ENCODE data around the gene SUSD6.
A peak's percentile ranks its signal among the peaks of the same experiment; 100 is the strongest.

The SUSD6 gene

GRCh38 chr14:69650948-69651369 lies 39.6 kb downstream of the SUSD6 start:
- H2BK12ac ChIP-seq (ENCODE audit: low read length in 2 of 2) = peak overlapping the region; percentile 89 to 90
- H3K14ac ChIP-seq (ENCODE audit: low read length in 2 of 2) = peak overlapping the region in 1 of 2 experiments; percentile 24
- H2BK15ac ChIP-seq (ENCODE audit: low read depth, poor library complexity, severe bottlenecking) = no peak overlapping the region
- H3K23ac ChIP-seq (ENCODE audit: low read length in 2 of 2) = peak overlapping the region in 1 of 2 experiments; percentile 83
- H3K9ac ChIP-seq (ENCODE audit: low read length) = no peak overlapping the region
- 96% methylated on average over 3 of the region's 3 CpGs for WGBS
- H3K4ac ChIP-seq (ENCODE audit: low read depth in 1 of 2, low read length in 2 of 2) = peak overlapping the region; percentile 70 to 77
- H3K9me3 ChIP-seq (ENCODE audit: control insufficient read depth, low read length) = no peaks in the 10 kb centered on the region
- no peak overlapping the region for H3K4me2 ChIP-seq (ENCODE audit: low read length, poor library complexity, severe bottlenecking)
- peak overlapping the region; percentile 75 to 78 for H3K18ac ChIP-seq (ENCODE audit: low read depth in 1 of 2, low read length in 2 of 2)
- H4K8ac ChIP-seq (ENCODE audit: low read length) = peak overlapping the region; percentile 71
- peak overlapping the region; percentile 30 for H2AK5ac ChIP-seq (ENCODE audit: low read length, severe bottlenecking)
- no peaks in the 10 kb centered on the region for H3K27me3 ChIP-seq (ENCODE audit: control insufficient read depth in 1 of 2, insufficient read depth in 1 of 2, low read length in 2 of 2)
- no peak overlapping the region for H3K4me3 ChIP-seq (ENCODE audit: insufficient read depth in 1 of 2, low read depth in 1 of 2, low read length in 2 of 2)
- H3K4me1 ChIP-seq (ENCODE audit: control insufficient read depth, insufficient read depth, low read depth, low read length) = peaks cover 12% of the 10 kb centered on the region
- peaks cover 49% of the 10 kb centered on the region for H3K79me1 ChIP-seq (replicated peaks; ENCODE audit: low read length, poor library complexity, severe bottlenecking)
- H3K27ac ChIP-seq (ENCODE audit: low read length, poor library complexity, severe bottlenecking) = no peak overlapping the region
- H2BK5ac ChIP-seq (ENCODE audit: low read depth, low read length, poor library complexity, severe bottlenecking) = no peak overlapping the region
- DNase-seq = no peak
- no peaks in the 10 kb centered on the region for H3K36me3 ChIP-seq (ENCODE audit: control insufficient read depth in 1 of 2, insufficient read depth in 2 of 2, low read depth in 1 of 2, low read length in 2 of 2)
- H2BK120ac ChIP-seq (ENCODE audit: low read depth, low read length) = no peak overlapping the region
- peak overlapping the region; percentile 54 for H4K91ac ChIP-seq (ENCODE audit: low read length)
- no peak overlapping the region for H2AFZ ChIP-seq (ENCODE audit: low read depth, low read length)

- Histone ChIP-seq H3K4me2 (ENCODE audit: low read length, poor library complexity, severe bottlenecking) (no peak overlapping the region), H3K4ac (ENCODE audit: low read depth in 1 of 2, low read length in 2 of 2) (no peak overlapping the region), H3K4me3 (ENCODE audit: insufficient read depth in 1 of 2, low read depth in 1 of 2, low read length in 2 of 2) (no peak overlapping the region), H2BK5ac (ENCODE audit: low read depth, low read length, poor library complexity, severe bottlenecking) (no peak overlapping the region), H3K36me3 (ENCODE audit: control insufficient read depth in 1 of 2, insufficient read depth in 2 of 2, low read depth in 1 of 2, low read length in 2 of 2) (no peaks in the 10 kb centered on the region), H3K79me1 (replicated peaks; ENCODE audit: low read length, poor library complexity, severe bottlenecking) (peaks cover 46% of the 10 kb centered on the region), H3K23ac (ENCODE audit: low read length in 2 of 2) (no peak overlapping the region), H2AK5ac (ENCODE audit: low read length, severe bottlenecking) (no peak overlapping the region), H2BK12ac (ENCODE audit: low read length in 2 of 2) (no peak overlapping the region), H2BK15ac (ENCODE audit: low read depth, poor library complexity, severe bottlenecking) (no peak overlapping the region), H2AFZ (ENCODE audit: low read depth, low read length) (no peak overlapping the region), H3K18ac (ENCODE audit: low read depth in 1 of 2, low read length in 2 of 2) (no peak overlapping the region), H3K27me3 (ENCODE audit: control insufficient read depth in 1 of 2, insufficient read depth in 1 of 2, low read length in 2 of 2) (no peaks in the 10 kb centered on the region), H3K9me3 (ENCODE audit: control insufficient read depth, low read length) (no peaks in the 10 kb centered on the region), H3K9ac (ENCODE audit: low read length) (no peak overlapping the region), H3K4me1 (ENCODE audit: control insufficient read depth, insufficient read depth, low read depth, low read length) (peaks cover 12% of the 10 kb centered on the region), H4K91ac (ENCODE audit: low read length) (no peak overlapping the region), H4K8ac (ENCODE audit: low read length) (no peak overlapping the region), H2BK120ac (ENCODE audit: low read depth, low read length) (no peak overlapping the region), H3K14ac (ENCODE audit: low read length in 2 of 2) (no peak overlapping the region), H3K27ac (ENCODE audit: low read length, poor library complexity, severe bottlenecking) (no peak overlapping the region)
- no peak for DNase-seq
- WGBS = no CpG with 5 or more reads among the region's 1 CpG
Measured at GRCh38 chr14:69651664-69652063, 40.3 kb downstream of the SUSD6 start.

- Histone ChIP-seq H3K23ac (ENCODE audit: low read length in 2 of 2) (no peak overlapping the region), H4K91ac (ENCODE audit: low read length) (no peak overlapping the region), H4K8ac (ENCODE audit: low read length) (no peak overlapping the region), H3K18ac (ENCODE audit: low read depth in 1 of 2, low read length in 2 of 2) (peak overlapping the region in 1 of 2 experiments; percentile 37), H3K9ac (ENCODE audit: low read length) (no peak overlapping the region), H3K4me2 (ENCODE audit: low read length, poor library complexity, severe bottlenecking) (no peak overlapping the region), H3K4ac (ENCODE audit: low read depth in 1 of 2, low read length in 2 of 2) (peak overlapping the region in 1 of 2 experiments; percentile 57), H2BK15ac (ENCODE audit: low read depth, poor library complexity, severe bottlenecking) (no peak overlapping the region), H2BK120ac (ENCODE audit: low read depth, low read length) (no peak overlapping the region), H3K4me3 (ENCODE audit: insufficient read depth in 1 of 2, low read depth in 1 of 2, low read length in 2 of 2) (no peak overlapping the region), H3K14ac (ENCODE audit: low read length in 2 of 2) (peak overlapping the region in 1 of 2 experiments; percentile 35), H2BK5ac (ENCODE audit: low read depth, low read length, poor library complexity, severe bottlenecking) (no peak overlapping the region), H2AK5ac (ENCODE audit: low read length, severe bottlenecking) (no peak overlapping the region), H2BK12ac (ENCODE audit: low read length in 2 of 2) (peak overlapping the region in 1 of 2 experiments; percentile 21), H3K36me3 (ENCODE audit: control insufficient read depth in 1 of 2, insufficient read depth in 2 of 2, low read depth in 1 of 2, low read length in 2 of 2) (no peaks in the 10 kb centered on the region), H3K27me3 (ENCODE audit: control insufficient read depth in 1 of 2, insufficient read depth in 1 of 2, low read length in 2 of 2) (no peaks in the 10 kb centered on the region), H2AFZ (ENCODE audit: low read depth, low read length) (no peak overlapping the region), H3K9me3 (ENCODE audit: control insufficient read depth, low read length) (no peaks in the 10 kb centered on the region), H3K4me1 (ENCODE audit: control insufficient read depth, insufficient read depth, low read depth, low read length) (peaks cover 14% of the 10 kb centered on the region), H3K27ac (ENCODE audit: low read length, poor library complexity, severe bottlenecking) (no peak overlapping the region), H3K79me1 (replicated peaks; ENCODE audit: low read length, poor library complexity, severe bottlenecking) (peaks cover 42% of the 10 kb centered on the region)
- DNase-seq = no peak
- 83% methylated on average over 10 of the region's 10 CpGs for WGBS
Measured at GRCh38 chr14:69652942-69653684, 41.7 kb downstream of the SUSD6 start.

- H3K27me3 ChIP-seq (ENCODE audit: control insufficient read depth in 1 of 2, insufficient read depth in 1 of 2, low read length in 2 of 2) = no peaks in the 10 kb centered on the region
Measured at GRCh38 chr14:69654116-69654515, 42.7 kb downstream of the SUSD6 start.

More at GRCh38 chr14:69654116-69654515, 42.7 kb downstream of the SUSD6 start:
- no peak overlapping the region for H4K8ac ChIP-seq (ENCODE audit: low read length)
- 78% methylated on average over 3 of the region's 3 CpGs for WGBS
- peak overlapping the region in 1 of 2 experiments; percentile 11 for H3K4ac ChIP-seq (ENCODE audit: low read depth in 1 of 2, low read length in 2 of 2)
- no peaks in the 10 kb centered on the region for H3K36me3 ChIP-seq (ENCODE audit: control insufficient read depth in 1 of 2, insufficient read depth in 2 of 2, low read depth in 1 of 2, low read length in 2 of 2)
- H3K9me3 ChIP-seq (ENCODE audit: control insufficient read depth, low read length) = no peaks in the 10 kb centered on the region
- no peak overlapping the region for H2BK5ac ChIP-seq (ENCODE audit: low read depth, low read length, poor library complexity, severe bottlenecking)
- DNase-seq = no peak
- H3K79me1 ChIP-seq (replicated peaks; ENCODE audit: low read length, poor library complexity, severe bottlenecking) = peaks cover 47% of the 10 kb centered on the region
- H3K18ac ChIP-seq (ENCODE audit: low read depth in 1 of 2, low read length in 2 of 2) = no peak overlapping the region
- H2BK15ac ChIP-seq (ENCODE audit: low read depth, poor library complexity, severe bottlenecking) = no peak overlapping the region
- no peak overlapping the region for H2BK120ac ChIP-seq (ENCODE audit: low read depth, low read length)
- no peak overlapping the region for H3K14ac ChIP-seq (ENCODE audit: low read length in 2 of 2)
- H3K9ac ChIP-seq (ENCODE audit: low read length) = no peak overlapping the region
- H3K4me2 ChIP-seq (ENCODE audit: low read length, poor library complexity, severe bottlenecking) = no peak overlapping the region
- no peak overlapping the region for H2AK5ac ChIP-seq (ENCODE audit: low read length, severe bottlenecking)
- H4K91ac ChIP-seq (ENCODE audit: low read length) = no peak overlapping the region
- no peak overlapping the region for H2BK12ac ChIP-seq (ENCODE audit: low read length in 2 of 2)
- H3K23ac ChIP-seq (ENCODE audit: low read length in 2 of 2) = no peak overlapping the region
- H2AFZ ChIP-seq (ENCODE audit: low read depth, low read length) = no peak overlapping the region
- peaks cover 20% of the 10 kb centered on the region for H3K4me1 ChIP-seq (ENCODE audit: control insufficient read depth, insufficient read depth, low read depth, low read length)
- H3K27ac ChIP-seq (ENCODE audit: low read length, poor library complexity, severe bottlenecking) = no peak overlapping the region
- no peak overlapping the region for H3K4me3 ChIP-seq (ENCODE audit: insufficient read depth in 1 of 2, low read depth in 1 of 2, low read length in 2 of 2)

Data from mesenchymal stem cell (in vitro differentiated cells and primary cell).